NK-92 (cell line): Measurements from ENCODE around the gene FARS2.

Source experiments
- DNase-seq: peaks from one replicate; lab custom pipeline; 2025; ENCODE audit not compliant: unreplicated experiment; lab: John Stamatoyannopoulos, UW

Gene FARS2

GRCh38 chr6:5493806-5494205 is 232.5 kb downstream of the FARS2 start:
- no peak for DNase-seq

GRCh38 chr6:5497896-5498578 is 236.7 kb downstream of the FARS2 start:
- no peak for DNase-seq

- DNase-seq = no peak
Measured at GRCh38 chr6:5498579-5498899, 237.2 kb downstream of the FARS2 start.

- no peak for DNase-seq
Measured at GRCh38 chr6:5499644-5500306, 238.5 kb downstream of the FARS2 start.

GRCh38 chr6:5501837-5502236 is 240.5 kb downstream of the FARS2 start:
- DNase-seq = no peak

- no peak for DNase-seq
Measured at GRCh38 chr6:5504078-5504477, 242.8 kb downstream of the FARS2 start.

GRCh38 chr6:5506149-5506548 is 244.8 kb downstream of the FARS2 start:
- DNase-seq = no peak

GRCh38 chr6:5506597-5506996 is 245.3 kb downstream of the FARS2 start:
- no peak for DNase-seq

GRCh38 chr6:5507131-5507681 is 245.9 kb downstream of the FARS2 start:
- no peak for DNase-seq

GRCh38 chr6:5509106-5509505 is 247.8 kb downstream of the FARS2 start:
- no peak for DNase-seq

GRCh38 chr6:5510331-5511133 is 249.2 kb downstream of the FARS2 start:
- DNase-seq = no peak

GRCh38 chr6:5511954-5512353 is 250.6 kb downstream of the FARS2 start:
- no peak for DNase-seq

GRCh38 chr6:5512422-5512821 is 251.1 kb downstream of the FARS2 start:
- DNase-seq = no peak

GRCh38 chr6:5513408-5513807 is 252.1 kb downstream of the FARS2 start:
- no peak for DNase-seq

GRCh38 chr6:5514353-5514752 is 253.0 kb downstream of the FARS2 start:
- no peak for DNase-seq

- no peak for DNase-seq
Measured at GRCh38 chr6:5515200-5515599, 253.9 kb downstream of the FARS2 start.

GRCh38 chr6:5516036-5516435 is 254.7 kb downstream of the FARS2 start:
- no peak for DNase-seq

GRCh38 chr6:5517796-5518195 is 256.5 kb downstream of the FARS2 start:
- DNase-seq = no peak

- DNase-seq = no peak
Measured at GRCh38 chr6:5518936-5519491, 257.7 kb downstream of the FARS2 start.

GRCh38 chr6:5520796-5521195 is 259.5 kb downstream of the FARS2 start:
- DNase-seq = no peak

GRCh38 chr6:5521322-5521721 is 260.0 kb downstream of the FARS2 start:
- DNase-seq = no peak

GRCh38 chr6:5522147-5522546 is 260.8 kb downstream of the FARS2 start:
- DNase-seq = no peak
